Right atrium auricular region (tissue), 2 donors: ENCODE measurements around the gene CLNK. TPM values are rescaled to one million over a fixed set of nuclear protein-coding genes. Genes with fewer than 3 reads are reported as not detected.

ENCODE experiments used
- DNase-seq: peaks from one replicate; pipeline ENCODE4 v3.0.0-alpha.2; 2019; ENCODE audit warnings: low spot score
- H3K27ac ChIP-seq, 2 donors: fragments of 200-600 bp; sonication (generic); 1 replicate in 1 of 2; 2 replicates in 1 of 2; pipeline ENCODE4 v1.5.1; 2016 to 2019
- H3K27me3 ChIP-seq, 2 donors: fragments of 200-600 bp; sonication (generic); one replicate each; pipeline versions ENCODE4 v1.5.1 to v1.6.0; 2017 to 2019
- H3K36me3 ChIP-seq: fragments of 200-600 bp; sonication (generic); one replicate; pipeline ENCODE4 v1.5.1; 2016
- H3K4me1 ChIP-seq, 2 donors: fragments of 200-600 bp; sonication (generic); one replicate each; pipeline versions ENCODE4 v1.5.1 to v1.6.0; 2017 to 2019
- H3K4me3 ChIP-seq, 2 donors: fragments of 200-600 bp; sonication (generic); 1 replicate in 1 of 2; 2 replicates in 1 of 2; pipeline ENCODE4 v1.5.1; 2017 to 2019; ENCODE audit warnings: mild to moderate bottlenecking in 1 of 2, moderate library complexity in 1 of 2
- H3K9me3 ChIP-seq, 2 donors: fragments of 200-600 bp; sonication (generic); one replicate each; pipeline ENCODE4 v1.5.1; 2019
- total RNA-seq, 2 donors: library from RNA; depleted of rRNA; stranded (reverse); fragments of >200 nt; gene quantifications; one replicate each; pipeline ENCODE4 v1.1.0, GENCODE V29; 2016
- TF ChIP-seq, protein P1 (sequence below), 2 donors: fragments of 200-600 bp; sonication (generic); IDR thresholded peaks; one replicate each; pipeline ENCODE4 v1.5.1; 2019; ENCODE audit warnings: antibody characterized with exemption in 2 of 2

CLNK gene
- total RNA-seq: not detected

DNA sequence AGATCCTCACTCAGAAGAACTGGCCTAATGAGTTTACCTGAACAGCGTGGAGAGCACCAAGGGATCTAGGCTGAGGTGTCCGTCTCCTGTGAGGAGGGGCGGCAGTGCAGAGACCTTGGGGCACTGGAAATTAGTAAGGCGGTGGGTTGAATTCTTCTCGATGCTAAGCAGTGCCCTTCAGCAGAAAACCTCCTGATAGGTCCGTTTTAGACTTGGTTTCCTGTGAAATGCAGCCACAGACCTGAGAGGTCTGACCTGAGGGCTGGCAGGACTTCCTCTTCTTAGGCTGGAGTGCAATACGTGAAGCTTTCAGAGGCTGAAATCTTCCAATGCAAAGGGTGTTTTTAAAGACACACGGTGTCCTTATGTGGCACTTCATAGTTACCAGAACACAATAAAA, at the start of gene CLNK:
Gene CLNK, minus strand, starts transcription at position 138 of the 400 bp plus-strand sequence. CDS start 16,899 bp downstream, outside the sequence.
- Histone ChIP-seq H3K4me1 (no peaks in the 10 kb centered on the region), H3K27ac (no peak within 1 kb of the TSS), H3K27me3 (no peaks in the 10 kb centered on the region), H3K4me3 (no peak within 1 kb of the TSS), H3K36me3 (no peaks in the 10 kb centered on the region), H3K9me3 (no peaks in the 10 kb centered on the region)
- no peak for DNase-seq
- TF ChIP-seq, protein P1, sequence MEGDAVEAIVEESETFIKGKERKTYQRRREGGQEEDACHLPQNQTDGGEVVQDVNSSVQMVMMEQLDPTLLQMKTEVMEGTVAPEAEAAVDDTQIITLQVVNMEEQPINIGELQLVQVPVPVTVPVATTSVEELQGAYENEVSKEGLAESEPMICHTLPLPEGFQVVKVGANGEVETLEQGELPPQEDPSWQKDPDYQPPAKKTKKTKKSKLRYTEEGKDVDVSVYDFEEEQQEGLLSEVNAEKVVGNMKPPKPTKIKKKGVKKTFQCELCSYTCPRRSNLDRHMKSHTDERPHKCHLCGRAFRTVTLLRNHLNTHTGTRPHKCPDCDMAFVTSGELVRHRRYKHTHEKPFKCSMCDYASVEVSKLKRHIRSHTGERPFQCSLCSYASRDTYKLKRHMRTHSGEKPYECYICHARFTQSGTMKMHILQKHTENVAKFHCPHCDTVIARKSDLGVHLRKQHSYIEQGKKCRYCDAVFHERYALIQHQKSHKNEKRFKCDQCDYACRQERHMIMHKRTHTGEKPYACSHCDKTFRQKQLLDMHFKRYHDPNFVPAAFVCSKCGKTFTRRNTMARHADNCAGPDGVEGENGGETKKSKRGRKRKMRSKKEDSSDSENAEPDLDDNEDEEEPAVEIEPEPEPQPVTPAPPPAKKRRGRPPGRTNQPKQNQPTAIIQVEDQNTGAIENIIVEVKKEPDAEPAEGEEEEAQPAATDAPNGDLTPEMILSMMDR (IDR thresholded peaks at IDR 0.05): no peak

- no peak for DNase-seq
- H3K36me3 ChIP-seq: no peaks in the 10 kb centered on the region
- no peak overlapping the region for H3K4me3 ChIP-seq
- H3K4me1 ChIP-seq: no peaks in the 10 kb centered on the region
- H3K27me3 ChIP-seq: no peaks in the 10 kb centered on the region
- TF ChIP-seq, protein P1 (IDR thresholded peaks at IDR 0.05): no peak
- no peak overlapping the region for H3K27ac ChIP-seq
- no peaks in the 10 kb centered on the region for H3K9me3 ChIP-seq
These were observed 49.0 kb upstream of the CLNK start for GRCh38 chr4:10733481-10734062.

- TF ChIP-seq, protein P1 (IDR thresholded peaks at IDR 0.05): no peak
- Histone ChIP-seq H3K27ac (no peak overlapping the region), H3K4me1 (no peaks in the 10 kb centered on the region), H3K4me3 (no peak overlapping the region), H3K36me3 (no peaks in the 10 kb centered on the region), H3K9me3 (no peaks in the 10 kb centered on the region), H3K27me3 (no peaks in the 10 kb centered on the region)
- DNase-seq: no peak
These were observed 48.4 kb upstream of the CLNK start for GRCh38 chr4:10732914-10733415.

DNA sequence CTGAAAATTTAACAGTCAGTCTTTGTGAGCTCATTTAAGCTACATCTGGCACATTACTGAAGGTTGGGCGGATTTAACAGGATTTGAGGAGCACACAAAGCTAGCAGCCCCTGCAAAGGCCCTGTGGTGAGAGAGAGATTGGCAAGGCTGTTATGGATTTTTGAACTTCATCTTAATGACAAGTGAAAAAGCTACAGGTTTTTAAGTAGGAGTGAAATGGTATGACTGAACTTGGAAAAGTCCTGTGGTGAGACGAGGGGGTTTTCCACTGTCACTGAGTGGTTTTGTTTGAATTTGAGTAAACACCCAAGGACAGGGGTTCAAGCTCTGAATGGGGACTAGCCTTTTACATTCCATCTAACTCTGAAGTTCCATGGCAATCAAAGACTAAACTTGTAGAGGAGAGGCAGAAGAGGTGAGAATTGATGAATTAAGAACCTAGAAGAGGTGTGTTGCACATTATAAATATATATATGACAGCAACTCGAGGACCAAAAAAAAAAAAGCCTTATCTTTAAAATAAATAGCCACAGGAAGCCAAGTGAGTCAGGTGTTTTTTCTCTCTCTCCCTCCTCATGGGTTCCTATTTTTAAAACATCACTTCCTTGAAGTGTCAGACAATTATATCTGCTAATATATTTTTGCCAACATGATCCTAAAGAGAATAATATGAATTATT, 47.8 kb upstream of the CLNK start:
- TF ChIP-seq, protein P1 (IDR thresholded peaks at IDR 0.05): no peak
- no peak for DNase-seq
- Histone ChIP-seq H3K36me3 (no peaks in the 10 kb centered on the region), H3K27me3 (no peaks in the 10 kb centered on the region), H3K4me3 (no peak overlapping the region), H3K27ac (no peak overlapping the region), H3K4me1 (no peaks in the 10 kb centered on the region), H3K9me3 (no peaks in the 10 kb centered on the region)

- H3K36me3 ChIP-seq: no peaks in the 10 kb centered on the region
- H3K27ac ChIP-seq: no peak overlapping the region
- no peak overlapping the region for H3K4me3 ChIP-seq
- no peak for DNase-seq
- no peaks in the 10 kb centered on the region for H3K4me1 ChIP-seq
- no peaks in the 10 kb centered on the region for H3K27me3 ChIP-seq
- H3K9me3 ChIP-seq: no peaks in the 10 kb centered on the region
- TF ChIP-seq, protein P1 (IDR thresholded peaks at IDR 0.05): no peak
These were observed 47.1 kb upstream of the CLNK start for GRCh38 chr4:10731690-10732089.
